ENCODE results near the gene SRP54. TPM values are rescaled to one million over a fixed set of nuclear protein-coding genes. Genes with fewer than 3 reads are reported as not detected.

Gene SRP54
- total RNA-seq, 1 donor from 2014 or later: 87.1 TPM

DNA sequence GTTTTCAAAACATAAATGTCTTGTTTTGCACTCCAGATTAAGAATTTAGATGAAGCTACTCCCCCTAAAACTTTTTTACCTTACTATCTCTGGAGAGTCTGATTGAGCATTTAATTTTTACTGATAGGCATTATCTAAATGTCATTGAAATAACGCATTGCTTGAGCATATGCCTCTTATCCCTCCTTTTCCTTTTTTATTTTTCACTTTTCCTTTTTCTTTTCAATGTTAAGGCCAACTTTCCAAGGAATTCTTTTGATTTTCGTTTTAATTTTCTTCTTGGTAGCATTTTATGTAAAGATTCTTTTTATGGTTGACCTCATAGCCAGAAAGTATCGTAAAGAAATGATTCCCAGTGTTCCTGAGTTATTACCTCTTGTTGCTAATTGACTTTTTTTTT is 2.9 kb downstream of the SRP54 start:
- TF ChIP-seq CTCF (IDR thresholded peaks at IDR 0.05; ENCODE audit: insufficient read depth, low read length, severe bottlenecking): no peak
- Histone ChIP-seq H3K4me3 (ENCODE audit: low read depth, low read length) (no peak overlapping the region), H3K27me3 (ENCODE audit: control insufficient read depth, insufficient read depth, low read length) (no peaks in the 10 kb centered on the region), H3K36me3 (ENCODE audit: control insufficient read depth, insufficient read depth, low read length) (no peaks in the 10 kb centered on the region)
- FAIRE-seq: no peak
- no peak for DNase-seq (ENCODE audit: low read depth)

DNA sequence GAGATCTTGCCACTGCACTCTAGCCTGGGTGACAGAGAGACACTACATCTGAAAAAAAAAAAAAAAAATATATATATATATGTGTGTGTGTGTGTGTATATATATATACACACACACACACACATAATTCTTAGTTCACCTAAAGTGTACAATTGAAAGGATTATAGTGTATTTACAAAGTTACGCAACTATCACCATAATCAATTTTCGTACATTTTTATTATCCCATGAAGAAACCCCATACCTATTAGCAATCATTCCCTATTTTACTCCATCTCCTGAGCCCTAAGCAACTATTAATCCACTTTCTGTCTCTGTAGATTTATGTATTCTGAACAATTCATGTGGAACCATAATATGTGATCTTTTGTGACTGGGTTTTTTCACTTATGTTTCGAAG is 4.4 kb downstream of the SRP54 start:
- no peaks in the 10 kb centered on the region for H3K27me3 ChIP-seq (ENCODE audit: control insufficient read depth, insufficient read depth, low read length)
- no peak for TF ChIP-seq CTCF (IDR thresholded peaks at IDR 0.05; ENCODE audit: insufficient read depth, low read length, severe bottlenecking)
- no peaks in the 10 kb centered on the region for H3K36me3 ChIP-seq (ENCODE audit: control insufficient read depth, insufficient read depth, low read length)
- FAIRE-seq (no peak), DNase-seq (ENCODE audit: low read depth) (no peak)
- H3K4me3 ChIP-seq (ENCODE audit: low read depth, low read length): no peak overlapping the region

- DNase-seq (ENCODE audit: low read depth) (no peak), FAIRE-seq (no peak)
- no peak overlapping the region for H3K4me3 ChIP-seq (ENCODE audit: low read depth, low read length)
- H3K36me3 ChIP-seq (ENCODE audit: control insufficient read depth, insufficient read depth, low read length): no peaks in the 10 kb centered on the region
- no peaks in the 10 kb centered on the region for H3K27me3 ChIP-seq (ENCODE audit: control insufficient read depth, insufficient read depth, low read length)
- no peak for TF ChIP-seq CTCF (IDR thresholded peaks at IDR 0.05; ENCODE audit: insufficient read depth, low read length, severe bottlenecking)
These were observed 7.0 kb downstream of the SRP54 start for GRCh38 chr14:34989762-34990161.

- no peak for TF ChIP-seq CTCF (IDR thresholded peaks at IDR 0.05; ENCODE audit: insufficient read depth, low read length, severe bottlenecking)
- no peaks in the 10 kb centered on the region for H3K36me3 ChIP-seq (ENCODE audit: control insufficient read depth, insufficient read depth, low read length)
- H3K27me3 ChIP-seq (ENCODE audit: control insufficient read depth, insufficient read depth, low read length): no peaks in the 10 kb centered on the region
- DNase-seq (ENCODE audit: low read depth) (no peak), FAIRE-seq (no peak)
- no peak overlapping the region for H3K4me3 ChIP-seq (ENCODE audit: low read depth, low read length)
These were observed 10.6 kb downstream of the SRP54 start for GRCh38 chr14:34993426-34993825.

DNA sequence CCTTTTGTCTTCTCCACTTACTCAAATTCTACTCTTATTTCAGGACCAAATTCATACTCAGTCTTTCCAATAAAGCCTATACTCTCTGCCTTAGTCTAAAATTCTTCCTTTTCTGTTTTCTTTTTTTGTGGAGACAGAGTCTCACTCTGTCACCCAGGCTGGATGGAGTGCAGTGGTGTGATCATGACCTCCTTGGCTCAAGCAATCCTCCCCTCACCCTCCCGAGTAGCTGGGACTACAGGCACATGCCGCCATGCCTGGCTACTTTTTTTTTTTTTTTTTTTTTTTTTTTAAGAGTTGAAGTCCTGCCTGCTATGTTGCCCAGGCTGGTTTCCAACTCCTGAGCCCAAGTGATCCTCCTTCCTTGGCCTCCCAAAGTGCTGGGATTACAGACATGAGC is 11.9 kb downstream of the SRP54 start:
- no peaks in the 10 kb centered on the region for H3K36me3 ChIP-seq (ENCODE audit: control insufficient read depth, insufficient read depth, low read length)
- DNase-seq (ENCODE audit: low read depth) (no peak), FAIRE-seq (no peak)
- H3K4me3 ChIP-seq (ENCODE audit: low read depth, low read length): no peak overlapping the region
- no peaks in the 10 kb centered on the region for H3K27me3 ChIP-seq (ENCODE audit: control insufficient read depth, insufficient read depth, low read length)
- TF ChIP-seq CTCF (IDR thresholded peaks at IDR 0.05; ENCODE audit: insufficient read depth, low read length, severe bottlenecking): no peak

- FAIRE-seq (no peak), DNase-seq (ENCODE audit: low read depth) (no peak)
- no peak for TF ChIP-seq CTCF (IDR thresholded peaks at IDR 0.05; ENCODE audit: insufficient read depth, low read length, severe bottlenecking)
- no peaks in the 10 kb centered on the region for H3K36me3 ChIP-seq (ENCODE audit: control insufficient read depth, insufficient read depth, low read length)
- no peak overlapping the region for H3K4me3 ChIP-seq (ENCODE audit: low read depth, low read length)
- H3K27me3 ChIP-seq (ENCODE audit: control insufficient read depth, insufficient read depth, low read length): no peaks in the 10 kb centered on the region
These were observed 15.0 kb downstream of the SRP54 start for GRCh38 chr14:34997762-34998161.
